GM12865 (cell line): ENCODE data around the gene PPP2R2B.

ENCODE experiments used
- DNase-seq: peaks from one replicate; pipeline ENCODE4 v3.0.0; 2010; ENCODE audit warnings: low read depth
- H3K4me3 ChIP-seq: 2 replicates; pipeline ENCODE4 v1.5.1; 2011; ENCODE audit warnings: mild to moderate bottlenecking, low read depth, low read length, control low read depth
- TF ChIP-seq, protein P1 (sequence below): IDR thresholded peaks from 2 replicates; pipeline ENCODE4 v1.5.1; 2011; ENCODE audit warnings: low read length, control low read depth, low read depth, inconsistent platforms; ENCODE audit not compliant: insufficient read depth; ENCODE audit errors: missing control alignments

PPP2R2B gene

DNA sequence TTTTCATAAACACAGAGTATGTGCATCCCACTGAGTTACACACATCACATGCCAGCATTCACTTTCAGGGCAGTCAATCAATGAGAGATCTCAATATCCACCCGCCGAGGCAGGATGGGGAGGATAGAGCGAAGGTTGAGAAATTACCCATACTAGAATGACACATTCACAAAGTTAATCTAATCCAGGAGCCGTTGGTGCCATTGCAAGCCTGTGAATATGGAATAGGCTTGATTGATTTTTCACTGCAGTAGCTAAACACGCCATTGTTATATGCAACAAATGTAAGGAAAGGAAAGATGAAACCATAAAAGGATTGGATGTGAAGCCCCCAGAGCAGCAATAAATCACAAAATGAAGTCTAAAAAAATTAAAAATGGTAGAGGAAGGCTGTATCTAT lies 194.7 kb downstream of the PPP2R2B start:
- no peak overlapping the region for H3K4me3 ChIP-seq
- TF ChIP-seq, protein P1, sequence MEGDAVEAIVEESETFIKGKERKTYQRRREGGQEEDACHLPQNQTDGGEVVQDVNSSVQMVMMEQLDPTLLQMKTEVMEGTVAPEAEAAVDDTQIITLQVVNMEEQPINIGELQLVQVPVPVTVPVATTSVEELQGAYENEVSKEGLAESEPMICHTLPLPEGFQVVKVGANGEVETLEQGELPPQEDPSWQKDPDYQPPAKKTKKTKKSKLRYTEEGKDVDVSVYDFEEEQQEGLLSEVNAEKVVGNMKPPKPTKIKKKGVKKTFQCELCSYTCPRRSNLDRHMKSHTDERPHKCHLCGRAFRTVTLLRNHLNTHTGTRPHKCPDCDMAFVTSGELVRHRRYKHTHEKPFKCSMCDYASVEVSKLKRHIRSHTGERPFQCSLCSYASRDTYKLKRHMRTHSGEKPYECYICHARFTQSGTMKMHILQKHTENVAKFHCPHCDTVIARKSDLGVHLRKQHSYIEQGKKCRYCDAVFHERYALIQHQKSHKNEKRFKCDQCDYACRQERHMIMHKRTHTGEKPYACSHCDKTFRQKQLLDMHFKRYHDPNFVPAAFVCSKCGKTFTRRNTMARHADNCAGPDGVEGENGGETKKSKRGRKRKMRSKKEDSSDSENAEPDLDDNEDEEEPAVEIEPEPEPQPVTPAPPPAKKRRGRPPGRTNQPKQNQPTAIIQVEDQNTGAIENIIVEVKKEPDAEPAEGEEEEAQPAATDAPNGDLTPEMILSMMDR: no peak
- DNase-seq: no peak

DNA sequence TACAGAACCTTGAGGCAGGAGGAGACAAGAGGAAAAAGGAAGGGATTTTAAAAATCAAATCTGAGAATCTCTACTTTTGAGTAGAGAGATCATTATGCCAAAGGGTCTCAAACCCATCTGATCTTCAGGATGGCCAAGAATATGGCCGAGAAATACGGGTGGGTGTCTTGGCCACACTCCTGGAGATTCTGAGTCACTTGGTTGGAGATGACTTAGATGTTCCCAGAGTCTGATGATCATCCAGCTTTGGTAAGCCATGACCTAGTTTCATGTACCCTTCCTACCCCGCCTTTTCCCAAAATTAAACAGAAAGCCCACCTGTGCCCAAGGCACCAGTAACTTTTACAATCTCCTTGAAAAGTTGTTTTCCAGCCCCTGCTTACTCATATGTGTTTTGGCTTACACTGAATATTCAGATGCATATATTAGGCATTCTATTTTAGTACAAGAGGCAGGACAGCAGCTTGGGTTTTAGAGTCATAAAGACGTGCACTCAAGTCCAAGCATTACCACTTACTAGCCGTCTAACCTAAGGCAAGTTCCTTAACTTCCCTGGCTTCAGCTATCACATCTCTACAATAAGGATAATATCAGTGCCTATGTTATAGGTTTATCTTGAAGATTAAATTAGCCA lies 195.5 kb downstream of the PPP2R2B start:
- TF ChIP-seq, protein P1: no peak
- DNase-seq: no peak

DNA sequence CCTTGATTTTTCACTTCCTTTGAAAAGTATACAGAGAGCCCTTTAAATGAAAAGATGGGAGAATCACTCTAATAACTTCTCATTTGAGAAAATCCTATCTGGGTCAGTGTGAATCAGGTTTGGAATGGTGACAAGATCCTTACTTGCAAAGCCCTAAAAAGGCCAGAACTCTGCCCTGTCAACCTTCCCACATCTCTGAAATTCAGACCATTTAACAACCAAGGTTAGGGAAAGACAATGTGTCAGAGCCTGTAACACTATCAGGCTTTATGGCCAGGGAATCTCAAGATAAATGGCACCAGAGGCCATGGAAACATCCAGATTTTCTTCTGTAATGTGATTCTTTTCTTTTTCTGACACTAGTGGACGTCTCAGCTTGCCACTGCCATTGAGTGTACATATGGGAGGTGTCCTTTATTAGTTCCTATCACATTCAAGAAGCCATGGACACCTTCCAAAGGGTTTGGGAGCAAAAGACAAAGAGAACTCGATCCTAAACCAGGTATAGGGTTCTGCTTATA lies 196.9 kb downstream of the PPP2R2B start:
- TF ChIP-seq, protein P1: no peak
- no peak for DNase-seq
- no peak overlapping the region for H3K4me3 ChIP-seq

More for the DNA sequence above, 195.5 kb downstream of the PPP2R2B start:
- no peak overlapping the region for H3K4me3 ChIP-seq

DNA sequence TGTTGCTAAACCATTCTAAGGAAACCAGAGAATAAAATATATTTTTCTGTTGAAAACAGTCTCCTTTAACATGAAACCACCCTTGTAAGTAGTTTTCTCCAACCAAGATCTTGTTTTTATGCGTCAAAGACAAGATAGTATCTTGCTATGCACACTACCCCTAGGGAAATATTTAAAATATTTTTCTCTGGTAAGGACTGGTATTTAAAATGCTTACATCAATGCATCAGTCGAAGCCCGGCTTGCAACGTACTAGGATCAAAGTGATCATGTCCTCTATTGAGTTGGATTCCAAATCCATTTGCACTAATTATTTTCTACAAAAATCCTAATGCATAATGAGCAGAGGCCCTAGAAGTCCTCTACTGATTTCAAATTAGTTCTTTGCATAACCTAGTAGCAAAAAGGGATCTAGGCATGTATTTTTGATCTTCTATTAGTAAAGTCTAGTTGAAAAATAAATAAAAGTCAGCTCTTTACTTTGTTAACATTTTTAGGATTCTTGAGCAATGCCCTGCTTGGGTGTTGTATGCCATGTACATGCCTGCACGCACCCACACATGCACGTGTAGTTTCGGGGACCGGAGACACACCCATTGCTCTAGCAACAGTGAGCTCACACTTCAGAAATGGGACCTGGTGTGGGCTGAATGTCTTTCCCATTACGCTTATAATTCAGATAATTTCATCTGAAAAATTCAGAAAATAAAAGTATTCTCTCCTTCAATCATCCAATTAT lies 197.5 kb downstream of the PPP2R2B start:
- no peak overlapping the region for H3K4me3 ChIP-seq
- TF ChIP-seq, protein P1: no peak
- no peak for DNase-seq

DNA sequence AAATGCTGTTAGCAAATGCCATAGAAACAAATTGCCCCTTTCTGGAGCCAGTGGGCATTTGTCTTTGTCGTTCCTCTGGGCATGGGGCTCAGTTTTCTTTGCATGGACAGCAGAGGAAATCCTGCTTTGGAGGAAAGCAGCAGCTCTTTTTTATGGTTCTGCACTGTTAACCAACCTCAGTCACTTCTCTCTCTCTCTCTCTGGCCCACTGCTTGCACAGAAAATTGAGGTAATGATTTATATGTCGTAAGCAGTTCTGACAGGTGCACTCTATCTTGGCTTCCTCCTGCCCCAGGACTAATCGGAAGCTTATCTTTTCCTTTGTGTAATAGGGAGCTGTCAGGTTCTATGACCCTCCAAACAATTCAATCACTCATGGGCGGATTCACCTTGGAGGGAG lies 202.9 kb downstream of the PPP2R2B start:
- no peak overlapping the region for H3K4me3 ChIP-seq
- no peak for DNase-seq
- TF ChIP-seq, protein P1: no peak

DNA sequence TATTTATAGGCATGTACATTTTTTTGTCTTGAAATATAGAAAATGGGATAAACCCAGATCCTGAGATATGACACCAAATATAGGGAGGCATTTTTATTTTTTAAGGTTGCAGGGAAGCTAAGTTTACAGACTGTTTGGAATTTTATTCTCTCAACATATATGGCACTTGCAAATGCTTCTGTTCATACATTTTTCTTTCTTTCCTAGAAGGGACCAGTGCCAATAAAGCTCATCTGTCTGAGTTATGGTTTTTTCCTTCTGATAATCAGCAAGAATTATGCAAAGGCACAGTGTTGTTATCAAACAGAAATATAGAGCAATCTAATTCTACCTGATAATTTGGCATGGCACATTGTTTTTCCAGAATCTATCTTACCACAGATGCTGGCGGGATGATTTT lies 205.7 kb downstream of the PPP2R2B start:
- TF ChIP-seq, protein P1: no peak
- DNase-seq: no peak

More for the DNA sequence above, 205.7 kb downstream of the PPP2R2B start:
- no peak overlapping the region for H3K4me3 ChIP-seq
